Measurements from ENCODE around the gene DAO. TPM values are rescaled to one million over a fixed set of nuclear protein-coding genes. Genes with fewer than 3 reads are reported as not detected.

The DAO gene
- total and polyA plus RNA-seq, 12 donors: not detected

GRCh38 chr12:108833355-108833733 lies 46.5 kb upstream of the DAO start:
- DNase-seq: peak in 1 of 7 donors; percentile 27
- Histone ChIP-seq H3K9me3 (replicated peaks in 1 of 3) (no peaks in the 10 kb centered on the region), H3K4me3 (no peak overlapping the region), H3K27ac (peak overlapping the region; percentile 10 to 82 (median 48)), H3K36me3 (replicated peaks in 1 of 2) (peaks cover 0 to 34% of the 10 kb centered on the region in 2 donors), H3K27me3 (no peaks in the 10 kb centered on the region), H3K4me1 (replicated peaks in 1 of 2) (peaks cover 11 to 54% of the 10 kb centered on the region in 2 donors)
- TF ChIP-seq CTCF (IDR thresholded peaks at IDR 0.05): no peak
- no peak for TF ChIP-seq POLR2A (IDR thresholded peaks at IDR 0.05)
- intact Hi-C loops (cut with DNase I): no loop called here
- 61 to 68% (median 63%) methylated on average over 9 of the region's 9 CpGs for WGBS, 4 donors

GRCh38 chr12:108833757-108834472 lies 46.0 kb upstream of the DAO start:
- H3K9me3 ChIP-seq (replicated peaks in 1 of 3): no peaks in the 10 kb centered on the region
- no peaks in the 10 kb centered on the region for H3K27me3 ChIP-seq
- 69 to 78% (median 73%) methylated on average over 12 of the region's 12 CpGs for WGBS, 4 donors
- H3K27ac ChIP-seq: peak overlapping the region; percentile 10 to 82 (median 48)
- intact Hi-C loops (cut with DNase I): no loop called here
- H3K4me1 ChIP-seq (replicated peaks in 1 of 2): peaks cover 16 to 55% of the 10 kb centered on the region in 2 donors
- peaks cover 0 to 34% of the 10 kb centered on the region in 2 donors for H3K36me3 ChIP-seq (replicated peaks in 1 of 2)
- TF ChIP-seq CTCF (IDR thresholded peaks at IDR 0.05): no peak
- no peak for TF ChIP-seq POLR2A (IDR thresholded peaks at IDR 0.05)
- no peak overlapping the region for H3K4me3 ChIP-seq
- DNase-seq: peak in 6 of 7 donors; percentile 36 to 82 (median 66)

GRCh38 chr12:108835860-108836634 lies 43.8 kb upstream of the DAO start:
- peaks cover 0 to 21% of the 10 kb centered on the region in 2 donors for H3K36me3 ChIP-seq (replicated peaks in 1 of 2)
- no peak for DNase-seq
- TF ChIP-seq CTCF (IDR thresholded peaks at IDR 0.05) (no peak), POLR2A (IDR thresholded peaks at IDR 0.05) (no peak)

GRCh38 chr12:108837239-108837638 lies 42.7 kb upstream of the DAO start:
- H3K27ac ChIP-seq: peak overlapping the region in 4 of 5 donors; percentile 91 to 96 (median 95)
- no peaks in the 10 kb centered on the region for H3K27me3 ChIP-seq
- peaks cover 36 to 83% of the 10 kb centered on the region in 2 donors for H3K4me1 ChIP-seq (replicated peaks in 1 of 2)
- no peaks in the 10 kb centered on the region for H3K9me3 ChIP-seq (replicated peaks in 1 of 3)
- intact Hi-C loops (cut with DNase I): no loop called here
- 77 to 86% (median 80%) methylated on average over 8 of the region's 8 CpGs for WGBS, 4 donors
- TF ChIP-seq CTCF (IDR thresholded peaks at IDR 0.05) (no peak), POLR2A (IDR thresholded peaks at IDR 0.05) (no peak)
- no peak for DNase-seq
- H3K36me3 ChIP-seq (replicated peaks in 1 of 2): peaks cover 0 to 15% of the 10 kb centered on the region in 2 donors
- no peak overlapping the region for H3K4me3 ChIP-seq

More at GRCh38 chr12:108835860-108836634, 43.8 kb upstream of the DAO start:
- H3K27me3 ChIP-seq: no peaks in the 10 kb centered on the region
- H3K4me3 ChIP-seq: no peak overlapping the region
- no peaks in the 10 kb centered on the region for H3K9me3 ChIP-seq (replicated peaks in 1 of 3)
- intact Hi-C loops (cut with DNase I): no loop called here
- WGBS, 4 donors: 81 to 85% (median 82%) methylated on average over 7 of the region's 7 CpGs
- peaks cover 36 to 77% of the 10 kb centered on the region in 2 donors for H3K4me1 ChIP-seq (replicated peaks in 1 of 2)
- peak overlapping the region in 4 of 5 donors; percentile 10 to 96 (median 53) for H3K27ac ChIP-seq
